CD14-positive monocyte (primary cell): ENCODE data around the gene STK39. TPM values are rescaled to one million over a fixed set of nuclear protein-coding genes. Genes with fewer than 3 reads are reported as not detected.

Experiments used
- DNase-seq, 3 donors: peaks; one replicate each; pipeline ENCODE4 v3.0.0-alpha.2; 2011 to 2022
- H2AFZ ChIP-seq: 2 replicates; pipeline ENCODE4 v1.6.0; 2012; ENCODE audit warnings: mild to moderate bottlenecking, low read depth, low read length, inconsistent platforms; ENCODE audit not compliant: insufficient read depth, poor library complexity, severe bottlenecking
- H3K27ac ChIP-seq, 2 donors: 1 replicate in 1 of 2; 2 replicates in 1 of 2; pipeline ENCODE4 v1.5.1; 2012 to 2013; ENCODE audit warnings: low read length in 2 of 2, control low read depth in 1 of 2, inconsistent platforms in 1 of 2, low read depth in 1 of 2, mild to moderate bottlenecking in 1 of 2
- H3K27me3 ChIP-seq, 2 donors: one replicate each; pipeline versions ENCODE4 v1.6.0 to v1.6.1; 2011 to 2013; ENCODE audit warnings: low read length in 2 of 2; ENCODE audit not compliant: control insufficient read depth in 2 of 2, insufficient read depth in 2 of 2
- H3K36me3 ChIP-seq, 2 donors: replicated peaks in 1 of 2; 1 replicate in 1 of 2; 2 replicates in 1 of 2; pipeline versions ENCODE4 v1.5.1 to v1.6.1; 2012 to 2013; ENCODE audit warnings: low read length in 2 of 2, control low read depth in 1 of 2, inconsistent platforms in 1 of 2, mild to moderate bottlenecking in 1 of 2; ENCODE audit not compliant: insufficient read depth in 2 of 2, control insufficient read depth in 1 of 2
- H3K4me1 ChIP-seq, 2 donors: 1 replicate in 1 of 2; 2 replicates in 1 of 2; pipeline versions ENCODE4 v1.5.1 to v1.6.1; 2012 to 2013; ENCODE audit warnings: low read length in 2 of 2, control low read depth in 1 of 2, inconsistent platforms in 1 of 2, mild to moderate bottlenecking in 1 of 2, moderate library complexity in 1 of 2; ENCODE audit not compliant: insufficient read depth in 2 of 2, control insufficient read depth in 1 of 2
- H3K4me2 ChIP-seq: replicated peaks from 2 replicates; pipeline ENCODE3; 2012; ENCODE audit warnings: low read length, moderate library complexity, mild to moderate bottlenecking; ENCODE audit not compliant: poor library complexity, severe bottlenecking; ENCODE audit errors: extremely low read depth
- H3K4me3 ChIP-seq, 3 experiments: fragments of 200-600 bp in 1 of 3; sonication (generic) in 1 of 3; replicated peaks in 1 of 3; 1 replicate in 2 of 3; 2 replicates in 1 of 3; pipeline ENCODE4 v1.5.1; 2011 to 2013; ENCODE audit warnings: low read length in 3 of 3, mild to moderate bottlenecking in 3 of 3, control low read depth in 2 of 3, low read depth in 2 of 3, inconsistent platforms in 1 of 3, moderate library complexity in 1 of 3
- H3K79me2 ChIP-seq: 2 replicates; pipeline ENCODE4 v1.6.0; 2012; ENCODE audit warnings: mild to moderate bottlenecking, control low read depth, inconsistent platforms, low read length, moderate library complexity; ENCODE audit not compliant: insufficient read depth
- H3K9ac ChIP-seq: 2 replicates; pipeline ENCODE4 v1.6.0; 2017; ENCODE audit warnings: low read length, mild to moderate bottlenecking; ENCODE audit not compliant: insufficient read depth, poor library complexity, severe bottlenecking
- H3K9me3 ChIP-seq, 2 donors: replicated peaks in 1 of 2; 1 replicate in 1 of 2; 2 replicates in 1 of 2; pipeline versions ENCODE4 v1.5.1 to v1.6.1; 2012 to 2013; ENCODE audit warnings: low read length in 2 of 2, control low read depth in 1 of 2; ENCODE audit not compliant: control insufficient read depth in 1 of 2, insufficient read depth in 1 of 2
- H4K20me1 ChIP-seq: 2 replicates; pipeline ENCODE4 v1.6.0; 2012; ENCODE audit warnings: mild to moderate bottlenecking, low read length, control low read depth, moderate library complexity; ENCODE audit not compliant: insufficient read depth
- H3K27ac Mint-ChIP-seq, 7 donors: one replicate each; pipeline ENCODE4 v1.8.0; 2020; ENCODE audit warnings: mild to moderate bottlenecking in 7 of 7, mixed read lengths in 7 of 7, moderate library complexity in 6 of 7, inconsistent platforms in 2 of 7
- H3K27me3 Mint-ChIP-seq, 3 donors: one replicate each; pipeline ENCODE4 v1.8.0; 2021 to 2022; ENCODE audit warnings: low read depth in 3 of 3, mild to moderate bottlenecking in 3 of 3, mixed read lengths in 3 of 3, moderate library complexity in 3 of 3, inconsistent platforms in 1 of 3
- H3K36me3 Mint-ChIP-seq, 2 donors: one replicate each; pipeline ENCODE4 v1.8.0; 2020; ENCODE audit warnings: mixed read lengths in 2 of 2, inconsistent platforms in 1 of 2, mild to moderate bottlenecking in 1 of 2
- H3K4me1 Mint-ChIP-seq: one replicate; pipeline ENCODE4 v1.8.0; 2020; ENCODE audit warnings: mild to moderate bottlenecking, mixed read lengths
- H3K4me3 Mint-ChIP-seq, 2 donors: one replicate each; pipeline ENCODE4 v1.8.0; 2020; ENCODE audit warnings: mild to moderate bottlenecking in 2 of 2, mixed read lengths in 2 of 2, moderate library complexity in 1 of 2
- H3K9me3 Mint-ChIP-seq, 7 donors: one replicate each; pipeline ENCODE4 v1.8.0; 2020 to 2022; ENCODE audit warnings: mixed read lengths in 7 of 7, mild to moderate bottlenecking in 6 of 7, moderate library complexity in 6 of 7, inconsistent platforms in 2 of 7
- CTCF ChIP-seq: fragments of 200-600 bp; IDR thresholded peaks from one replicate; pipeline ENCODE4 v1.8.0; 2022; ENCODE audit warnings: antibody characterized with exemption, mild to moderate bottlenecking
- WGBS: methylation state at CpG from one replicate; pipeline ENCODE4 v1.1.5; 2013; ENCODE audit warnings: missing lambda C conversion rate; ENCODE audit not compliant: insufficient coverage; 5-methylcytosine and 5-hydroxymethylcytosine counted together
- intact Hi-C, 2 donors: fragments of 100-400 bp; cut with micrococcal nuclease; formaldehyde crosslinking; loops; one replicate each; pipeline versions ENCODE4 v1.15.0 to v1.15.1; 2023
- polyA plus RNA-seq, 3 donors: library from polyadenylated mRNA; depleted of rRNA in 1 of 3; unstranded in 2 of 3; stranded (reverse) in 1 of 3; fragments of 300-500 nt in 2 of 3; fragments of >200 nt in 1 of 3; fragmentation: Illumina TruSeq in 2 of 3; gene quantifications; 1 replicate in 2 of 3; 2 replicates in 1 of 3; pipeline ENCODE4 v1.2.3, GENCODE V29; 2012 to 2021

Gene STK39
- polyA plus RNA-seq, 3 donors: 1.2 to 2.7 (median 2.6) TPM

- no peak overlapping the region for H3K9ac ChIP-seq
- H3K4me1 Mint-ChIP-seq: peaks cover 38% of the 10 kb centered on the region
- peaks cover 50% of the 10 kb centered on the region for H3K79me2 ChIP-seq
- no peaks in the 10 kb centered on the region for H3K9me3 ChIP-seq
- no peak for TF ChIP-seq CTCF
- no peak overlapping the region for H3K27ac ChIP-seq
- H3K4me1 ChIP-seq: peaks cover 29 to 39% of the 10 kb centered on the region in 2 donors
- H3K27me3 Mint-ChIP-seq: no peaks in the 10 kb centered on the region
- H4K20me1 ChIP-seq: no peaks in the 10 kb centered on the region
- H2AFZ ChIP-seq: no peak overlapping the region
- intact Hi-C loops: no loop called here
- no peak overlapping the region for H3K4me3 Mint-ChIP-seq
- H3K36me3 ChIP-seq: peaks cover 7 to 27% of the 10 kb centered on the region in 2 donors
- peaks cover 17 to 22% of the 10 kb centered on the region in 2 donors for H3K36me3 Mint-ChIP-seq
- H3K9me3 Mint-ChIP-seq: no peaks in the 10 kb centered on the region
- no peaks in the 10 kb centered on the region for H3K27me3 ChIP-seq
- no peak overlapping the region for H3K27ac Mint-ChIP-seq
- DNase-seq: no peak
- WGBS: 15% methylated on average over 2 of the region's 4 CpGs
- no peak overlapping the region for H3K4me2 ChIP-seq
- H3K4me3 ChIP-seq: no peak overlapping the region
Observed at GRCh38 chr2:168181825-168182224, 65.6 kb downstream of the STK39 start.

GRCh38 chr2:168180914-168181313 lies 66.5 kb downstream of the STK39 start:
- Histone ChIP-seq H3K9ac (no peak overlapping the region), H3K4me2 (no peak overlapping the region), H3K79me2 (peaks cover 50% of the 10 kb centered on the region), H2AFZ (no peak overlapping the region), H4K20me1 (no peaks in the 10 kb centered on the region), H3K4me3 (no peak overlapping the region), H3K36me3 (peaks cover 7 to 27% of the 10 kb centered on the region in 2 donors), H3K27me3 (no peaks in the 10 kb centered on the region), H3K4me1 (peaks cover 21 to 30% of the 10 kb centered on the region in 2 donors), H3K27ac (no peak overlapping the region), H3K9me3 (no peaks in the 10 kb centered on the region)
- H3K36me3 Mint-ChIP-seq: peaks cover 17 to 22% of the 10 kb centered on the region in 2 donors
- no peak overlapping the region for H3K27ac Mint-ChIP-seq
- no peak overlapping the region for H3K4me3 Mint-ChIP-seq
- peaks cover 30% of the 10 kb centered on the region for H3K4me1 Mint-ChIP-seq
- WGBS: no CpG with 5 or more reads among the region's 3 CpGs
- H3K27me3 Mint-ChIP-seq: no peaks in the 10 kb centered on the region
- intact Hi-C loops: no loop called here
- no peak for DNase-seq
- no peak for TF ChIP-seq CTCF
- no peaks in the 10 kb centered on the region for H3K9me3 Mint-ChIP-seq
